ENCODE results near the gene TRIM39. TPM values are rescaled to one million over a fixed set of nuclear protein-coding genes. Genes with fewer than 3 reads are reported as not detected.
A peak's percentile ranks its signal among the peaks of the same experiment; 100 is the strongest.

Gene TRIM39
- total and polyA plus RNA-seq, 2 of the 13 experiments (the other 11 are each of a cell fraction or from before 2014, with no cell fraction given): 7.7 to 14.6 TPM

GRCh38 chr6:30344868-30345671 lies 18.3 kb downstream of the TRIM39 start, which contains the start of gene RPP21 (continued):
- TF ChIP-seq ISL2 (CRISPR knock-in tag; IDR thresholded peaks at IDR 0.05) (peak; percentile 76), ZNF317 (CRISPR knock-in tag; IDR thresholded peaks at IDR 0.05) (peak; percentile 61; the same call in 1 of the 2 replicates), GFI1 (CRISPR knock-in tag; IDR thresholded peaks at IDR 0.05; ENCODE audit: borderline replicate concordance) (0 out of 2 replicates have a peak, but pooled peaks have one; percentile 43), SKI (IDR thresholded peaks at IDR 0.05; ENCODE audit: partially characterized antibody) (no peak), KDM1A (CRISPR knock-in tag; IDR thresholded peaks at IDR 0.05) (no peak), ZNF17 (CRISPR knock-in tag; IDR thresholded peaks at IDR 0.05) (no peak), PAF1 (CRISPR knock-in tag; IDR thresholded peaks at IDR 0.05) (peak; percentile 68; the same call in 1 of the 2 replicates), ZNF280D (CRISPR knock-in tag; IDR thresholded peaks at IDR 0.05) (no peak), ZNF75D (CRISPR knock-in tag; IDR thresholded peaks at IDR 0.05; ENCODE audit: borderline replicate concordance) (peak; percentile 88; the same call in 1 of the 2 replicates), ZNF232 (CRISPR knock-in tag; IDR thresholded peaks at IDR 0.05; ENCODE audit: borderline replicate concordance) (peak; percentile 90), DNMT1 (CRISPR knock-in tag; IDR thresholded peaks at IDR 0.05) (peak; percentile 87), MLLT10 (CRISPR knock-in tag; IDR thresholded peaks at IDR 0.05) (no peak), MIER3 (CRISPR knock-in tag; IDR thresholded peaks at IDR 0.05; ENCODE audit: borderline replicate concordance) (peak; percentile 71; the same call in 1 of the 2 replicates), PCBP1 (IDR thresholded peaks at IDR 0.05; ENCODE audit: borderline replicate concordance, low read depth, low read length) (0 out of 2 replicates have a peak, but pooled peaks have one; percentile 46), ZNF557 (CRISPR knock-in tag; IDR thresholded peaks at IDR 0.05) (peak; percentile 94), FOXA1 (IDR thresholded peaks at IDR 0.05) (no peak), FOXA1 (CRISPR knock-in tag; IDR thresholded peaks at IDR 0.05) (peak; percentile 38), ZNF326 (CRISPR knock-in tag; IDR thresholded peaks at IDR 0.05; ENCODE audit: borderline replicate concordance) (peak; percentile 63; the same call in 1 of the 2 replicates), ATF7-NPFF (CRISPR knock-in tag; IDR thresholded peaks at IDR 0.05; ENCODE audit: low read depth) (peak; percentile 95), ARNTL (CRISPR knock-in tag; IDR thresholded peaks at IDR 0.05) (no peak), SMAD3 (CRISPR knock-in tag; IDR thresholded peaks at IDR 0.05) (peak; percentile 95), BHLHE40 (IDR thresholded peaks at IDR 0.05; ENCODE audit: low read length) (no peak), SOX13 (IDR thresholded peaks at IDR 0.05) (no peak), SOX13 (CRISPR knock-in tag; conservative IDR thresholded peaks at IDR 0.05 in 1 of 2, IDR thresholded peaks at IDR 0.05 in 1 of 2) (peak in 1 of 2 experiments; percentile 16; a peak in 1 of 4 replicates), IRX3 (CRISPR knock-in tag; IDR thresholded peaks at IDR 0.05; ENCODE audit: borderline replicate concordance, low read depth) (peak; percentile 66), SP2 (CRISPR knock-in tag; IDR thresholded peaks at IDR 0.05) (no peak; the same call in 1 of the 2 replicates), ZNF850 (CRISPR knock-in tag; conservative IDR thresholded peaks at IDR 0.05) (no peak)
